Activated naive CD4-positive, alpha-beta T cell treated with anti-CD3 and anti-CD28 coated beads, Interleukin-2, amount 50 U/mL, for 16 hours (primary cell): ENCODE results near the gene MAP2K6.
A peak's percentile ranks its signal among the peaks of the same experiment; 100 is the strongest.

Experiments used
- DNase-seq: peaks from one replicate; pipeline ENCODE4 v3.0.0-alpha.2; 2020

Gene MAP2K6

GRCh38 chr17:69414408-69415274 lies at the start of gene MAP2K6:
Gene MAP2K6 (plus strand): TSS chr17:69414697. CDS start chr17:69414985, 288 bp downstream.
- peak; percentile 82 for DNase-seq

DNA sequence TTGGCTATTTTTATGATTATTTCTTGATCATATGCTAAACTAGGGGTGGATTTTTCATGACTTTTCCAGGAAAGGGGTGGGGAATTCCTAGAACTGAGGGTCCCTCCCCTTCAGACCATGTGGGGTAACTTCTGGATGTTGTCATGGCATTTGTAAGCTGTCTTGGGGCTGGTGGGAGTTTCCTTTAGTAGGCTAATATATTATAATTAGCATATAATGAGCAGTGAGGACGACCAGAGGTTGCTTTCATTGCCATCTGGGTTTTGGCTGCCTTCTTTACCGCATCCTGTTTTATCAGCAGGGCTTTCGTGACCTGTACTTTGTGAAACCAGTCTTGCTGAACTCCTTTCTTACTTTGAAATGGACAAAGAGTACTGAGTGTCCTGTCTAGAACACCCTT lies 47.2 kb upstream of the MAP2K6 start:
- DNase-seq: no peak

GRCh38 chr17:69373069-69373468 lies 41.4 kb upstream of the MAP2K6 start:
- no peak for DNase-seq

DNA sequence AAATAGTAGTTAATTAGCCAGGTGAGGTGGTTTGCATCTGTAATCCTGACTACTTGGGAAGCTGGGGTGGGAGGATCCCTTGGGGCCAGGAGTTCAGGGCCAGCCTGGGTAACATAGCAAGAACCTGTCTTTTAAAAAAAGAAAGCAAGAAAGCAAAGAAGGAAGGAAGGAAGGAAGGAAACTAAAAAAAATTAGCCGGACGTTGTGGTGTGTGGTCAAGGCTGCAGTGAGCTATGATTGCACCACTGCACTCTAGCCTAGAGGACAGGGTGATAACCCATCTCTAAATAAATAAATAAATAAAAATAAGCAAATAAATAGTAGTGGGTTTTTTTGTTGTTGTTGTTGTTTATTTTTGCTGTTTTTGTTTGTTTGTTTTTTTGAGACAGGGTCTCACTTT lies 39.3 kb upstream of the MAP2K6 start:
- no peak for DNase-seq

- no peak for DNase-seq
These were observed 25.6 kb upstream of the MAP2K6 start for GRCh38 chr17:69388822-69389442.

- DNase-seq: no peak
These were observed 23.5 kb upstream of the MAP2K6 start for GRCh38 chr17:69390795-69391501.

- no peak for DNase-seq
These were observed 13.2 kb upstream of the MAP2K6 start for GRCh38 chr17:69401251-69401650.

DNA sequence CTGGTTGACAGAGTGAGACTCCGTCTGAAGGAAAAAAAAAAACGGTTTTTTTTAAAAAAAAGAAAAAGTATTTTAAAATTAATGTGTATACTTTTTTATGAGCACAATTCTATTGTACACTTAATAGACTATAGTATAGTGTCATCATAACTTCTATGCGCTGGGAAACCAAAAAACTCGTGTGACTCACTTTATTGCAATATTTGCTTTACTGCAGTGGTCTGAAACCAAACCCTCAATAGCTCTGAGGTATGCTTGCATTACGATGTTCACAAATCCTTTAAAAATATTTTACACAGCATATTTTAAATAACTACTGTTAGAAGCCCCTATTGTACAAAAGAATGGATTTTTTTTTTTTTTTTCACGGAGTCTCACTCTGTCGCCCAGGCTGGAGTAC lies 12.4 kb upstream of the MAP2K6 start:
- no peak for DNase-seq

DNA sequence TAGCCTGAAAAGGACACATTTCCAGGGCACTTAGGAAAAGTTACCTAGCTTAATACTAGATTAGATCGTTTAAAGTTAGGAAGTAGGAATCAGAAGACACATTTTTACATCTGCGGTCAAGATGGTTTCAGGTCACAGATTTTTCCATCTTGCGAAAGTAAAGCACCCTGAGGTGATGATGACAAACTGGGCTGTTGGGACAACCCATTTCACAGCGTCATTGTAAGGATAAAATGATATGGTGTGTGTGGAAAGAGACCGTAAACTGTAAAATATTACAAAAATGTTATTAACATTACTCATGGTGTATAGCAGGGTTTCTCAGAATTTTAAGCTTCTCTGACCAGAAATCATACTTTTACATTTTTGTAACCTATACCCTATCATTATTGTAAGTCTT lies 10.1 kb upstream of the MAP2K6 start:
- DNase-seq: no peak

DNA sequence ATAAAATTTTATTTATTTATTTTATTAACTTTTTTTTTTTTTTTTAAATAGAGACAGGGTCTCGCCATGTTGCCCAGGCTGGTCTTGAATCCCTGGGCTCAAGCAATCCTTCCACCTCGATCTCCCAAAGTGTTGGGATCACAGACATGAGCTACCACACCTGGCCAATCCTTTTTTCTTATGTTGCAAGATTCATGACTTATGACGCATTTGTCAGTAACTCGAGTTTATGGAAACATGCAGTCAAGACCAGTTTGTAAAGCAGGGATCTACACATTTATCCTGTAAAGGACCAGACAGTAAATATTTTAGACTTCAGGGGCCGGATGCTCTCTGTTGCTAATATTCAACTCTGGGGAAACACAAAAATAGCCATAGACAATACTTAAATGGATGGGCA lies 9.4 kb upstream of the MAP2K6 start:
- DNase-seq: no peak

GRCh38 chr17:69406941-69407340 lies 7.6 kb upstream of the MAP2K6 start:
- no peak for DNase-seq

- DNase-seq: no peak
These were observed 6.7 kb upstream of the MAP2K6 start for GRCh38 chr17:69407759-69408158.

DNA sequence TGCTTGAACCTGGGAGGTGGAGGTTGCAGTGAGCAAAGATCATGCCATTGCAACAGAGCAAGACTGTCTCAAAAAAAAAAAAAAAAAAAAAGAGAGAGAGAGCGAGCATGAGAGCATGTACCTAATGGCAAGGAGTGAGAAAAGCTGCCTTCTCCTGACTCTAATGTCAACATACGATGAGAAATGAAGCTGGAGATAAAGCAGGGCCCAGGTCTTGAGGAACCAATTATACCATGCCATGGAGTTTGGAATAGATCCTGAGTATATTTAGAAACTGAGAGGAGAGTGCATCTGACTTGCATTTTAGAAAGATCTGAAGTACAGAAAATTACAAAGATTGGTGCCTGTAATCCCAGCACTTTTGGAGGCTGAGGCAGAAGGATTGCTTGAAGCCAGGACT lies 3.8 kb upstream of the MAP2K6 start:
- no peak for DNase-seq

GRCh38 chr17:69411766-69412165 lies 2.7 kb upstream of the MAP2K6 start:
- no peak for DNase-seq

- no peak for DNase-seq
These were observed 2.2 kb upstream of the MAP2K6 start for GRCh38 chr17:69412251-69412671.

GRCh38 chr17:69415431-69415830 lies 934 bp downstream of the MAP2K6 start:
- no peak for DNase-seq

- DNase-seq: no peak
These were observed 3.3 kb downstream of the MAP2K6 start for GRCh38 chr17:69417545-69418483.

DNA sequence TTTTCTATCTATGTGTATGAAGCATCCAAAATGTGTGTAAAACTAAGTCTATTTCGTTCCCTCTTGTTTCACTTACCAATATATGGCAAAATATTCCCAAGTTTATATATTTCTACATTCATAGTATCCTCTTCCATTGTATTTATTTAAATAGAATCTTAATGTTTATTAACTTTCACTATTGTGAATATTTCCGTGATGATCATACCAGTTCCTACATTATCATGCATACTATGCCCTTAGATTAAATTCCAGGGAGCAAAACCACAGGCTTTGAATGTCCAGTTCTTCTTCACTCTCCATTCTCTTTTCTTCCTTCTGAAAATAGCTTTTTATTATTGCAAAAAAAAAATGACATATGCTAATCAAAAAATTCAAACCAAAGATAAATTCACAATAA lies 4.0 kb downstream of the MAP2K6 start:
- DNase-seq: no peak

GRCh38 chr17:69423450-69423849 lies 9.0 kb downstream of the MAP2K6 start:
- no peak for DNase-seq

DNA sequence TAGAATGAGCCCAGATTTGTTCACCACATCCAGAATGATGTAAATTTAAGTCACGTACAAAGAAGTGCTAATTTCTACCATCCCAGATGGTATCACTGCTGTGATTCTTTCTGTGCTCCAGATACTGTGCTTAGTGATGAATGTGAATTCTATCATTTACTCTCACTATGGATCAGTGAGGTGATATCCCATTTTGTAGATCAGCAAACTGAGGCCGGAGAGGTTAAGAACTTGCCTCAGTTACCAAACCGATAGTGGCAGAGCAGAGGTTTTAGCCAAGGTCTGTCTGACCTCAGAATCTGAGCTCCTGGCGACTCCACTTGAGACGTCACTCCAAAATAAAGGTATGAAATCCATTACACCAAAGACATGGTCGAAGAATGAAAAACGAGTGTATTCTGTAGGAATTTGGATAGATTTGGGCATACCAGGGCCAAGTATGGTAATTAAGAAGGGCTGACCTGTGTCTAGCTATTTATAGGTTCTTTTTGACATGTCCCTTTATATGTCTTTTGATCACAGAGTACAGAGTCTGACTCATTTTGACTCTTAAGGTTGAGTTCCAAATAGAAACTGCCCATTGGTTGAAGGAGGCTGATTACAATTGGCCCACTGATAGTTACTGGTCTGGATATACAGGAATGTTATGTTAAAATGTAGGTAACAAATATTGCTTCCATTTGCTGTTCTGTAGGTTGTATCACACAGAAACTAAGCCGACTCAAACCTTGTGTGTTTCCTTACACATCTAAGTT lies 10.0 kb downstream of the MAP2K6 start:
- DNase-seq: no peak

DNA sequence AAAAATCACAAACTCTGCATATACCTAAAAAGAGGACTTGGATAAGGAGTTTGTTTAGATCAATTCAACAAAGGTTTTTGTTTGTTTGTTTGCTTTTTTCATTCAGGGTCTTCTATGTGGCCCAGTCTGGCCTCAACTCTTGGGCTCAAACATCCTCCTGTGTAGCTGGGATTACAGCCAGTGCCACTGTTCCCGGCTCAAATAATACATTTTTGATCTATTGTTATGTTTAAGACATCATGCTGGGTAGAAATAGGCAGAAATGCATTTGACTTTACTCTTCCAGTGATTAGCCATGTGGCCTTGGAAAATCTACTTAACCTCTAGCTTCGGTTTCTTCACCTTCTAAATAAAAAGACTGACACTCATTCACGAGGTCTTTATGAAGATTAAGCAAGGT lies 11.5 kb downstream of the MAP2K6 start:
- DNase-seq: no peak
